ENCODE data around the gene GJB5.

Gene GJB5

DNA sequence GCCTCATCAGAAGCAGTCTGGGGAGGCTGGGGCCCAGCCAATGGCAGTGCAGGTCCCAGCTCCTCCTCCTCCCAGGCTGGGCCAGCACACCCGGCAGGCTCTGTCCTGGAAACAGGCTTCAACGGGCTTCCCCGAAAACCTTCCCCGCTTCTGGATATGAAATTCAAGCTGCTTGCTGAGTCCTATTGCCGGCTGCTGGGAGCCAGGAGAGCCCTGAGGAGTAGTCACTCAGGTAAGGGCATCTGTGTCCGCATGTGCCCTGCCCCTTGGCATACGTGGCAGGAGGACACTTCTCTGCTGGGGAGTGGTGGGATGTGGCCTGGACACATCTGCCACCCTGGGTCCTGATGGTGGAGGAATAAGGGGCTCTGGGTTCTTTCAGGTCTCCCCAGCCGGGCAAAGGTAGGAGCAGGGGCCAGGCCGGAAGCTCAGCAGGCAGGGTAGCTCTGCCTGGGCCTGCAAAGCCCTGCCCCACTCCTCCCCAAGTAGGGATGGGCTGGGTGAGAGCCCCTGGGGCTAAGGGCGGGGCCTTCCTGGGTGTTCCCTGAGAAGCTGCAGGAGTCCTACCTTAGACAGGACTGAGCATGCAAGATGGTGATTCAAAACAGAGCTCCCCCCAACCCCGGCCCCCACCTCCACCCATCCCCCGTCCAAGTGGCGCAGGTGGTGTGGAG, at the start of gene GJB5:
TSS of gene GJB5 (plus strand) at position 84 of the 674 bp plus-strand sequence. CDS start 2,284 bp downstream, outside the sequence.
- H3K4me1 ChIP-seq: no peaks in the 10 kb centered on the region
- H3K36me3 ChIP-seq: no peaks in the 10 kb centered on the region
- DNase-seq: no peak
- no peak within 1 kb of the TSS for H3K4me3 ChIP-seq
- H3K27ac ChIP-seq: no peak within 1 kb of the TSS
- intact Hi-C loops (cut with DNase I; ENCODE audit: low total_unique reads): no loop called here
- TF ChIP-seq, protein P1, sequence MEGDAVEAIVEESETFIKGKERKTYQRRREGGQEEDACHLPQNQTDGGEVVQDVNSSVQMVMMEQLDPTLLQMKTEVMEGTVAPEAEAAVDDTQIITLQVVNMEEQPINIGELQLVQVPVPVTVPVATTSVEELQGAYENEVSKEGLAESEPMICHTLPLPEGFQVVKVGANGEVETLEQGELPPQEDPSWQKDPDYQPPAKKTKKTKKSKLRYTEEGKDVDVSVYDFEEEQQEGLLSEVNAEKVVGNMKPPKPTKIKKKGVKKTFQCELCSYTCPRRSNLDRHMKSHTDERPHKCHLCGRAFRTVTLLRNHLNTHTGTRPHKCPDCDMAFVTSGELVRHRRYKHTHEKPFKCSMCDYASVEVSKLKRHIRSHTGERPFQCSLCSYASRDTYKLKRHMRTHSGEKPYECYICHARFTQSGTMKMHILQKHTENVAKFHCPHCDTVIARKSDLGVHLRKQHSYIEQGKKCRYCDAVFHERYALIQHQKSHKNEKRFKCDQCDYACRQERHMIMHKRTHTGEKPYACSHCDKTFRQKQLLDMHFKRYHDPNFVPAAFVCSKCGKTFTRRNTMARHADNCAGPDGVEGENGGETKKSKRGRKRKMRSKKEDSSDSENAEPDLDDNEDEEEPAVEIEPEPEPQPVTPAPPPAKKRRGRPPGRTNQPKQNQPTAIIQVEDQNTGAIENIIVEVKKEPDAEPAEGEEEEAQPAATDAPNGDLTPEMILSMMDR (IDR thresholded peaks at IDR 0.05): no peak
- H3K27me3 ChIP-seq: peaks cover 0 to 13% of the 10 kb centered on the region in 2 donors
- no peaks in the 10 kb centered on the region for H3K9me3 ChIP-seq

DNA sequence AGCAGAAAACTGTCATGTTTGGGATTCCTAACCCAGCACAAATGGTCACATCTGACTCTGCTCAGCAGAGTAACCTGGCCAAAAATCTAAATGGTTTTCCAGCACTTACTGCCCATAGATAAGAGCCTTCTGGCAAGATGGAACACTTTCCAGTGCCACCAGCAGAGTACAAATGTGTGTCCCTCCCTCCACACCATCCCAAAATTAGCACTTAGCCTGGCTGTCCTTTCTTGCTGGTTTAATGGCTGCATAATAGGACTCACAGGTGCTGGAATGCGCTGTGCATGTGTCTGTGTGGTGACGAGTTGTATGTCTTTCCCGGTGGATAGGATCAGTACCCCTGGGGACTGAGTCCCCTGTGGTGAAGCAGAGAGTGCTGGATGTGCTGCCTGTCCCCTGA, 49.8 kb upstream of the GJB5 start:
- H3K27ac ChIP-seq: no peak overlapping the region
- no peak for DNase-seq
- peaks cover 0 to 23% of the 10 kb centered on the region in 2 donors for H3K27me3 ChIP-seq
- intact Hi-C loops (cut with DNase I; ENCODE audit: low total_unique reads): no loop called here
- H3K9me3 ChIP-seq: no peaks in the 10 kb centered on the region
- no peak overlapping the region for H3K4me3 ChIP-seq
- TF ChIP-seq, protein P1 (IDR thresholded peaks at IDR 0.05): no peak
- H3K4me1 ChIP-seq: no peaks in the 10 kb centered on the region
- no peaks in the 10 kb centered on the region for H3K36me3 ChIP-seq

DNA sequence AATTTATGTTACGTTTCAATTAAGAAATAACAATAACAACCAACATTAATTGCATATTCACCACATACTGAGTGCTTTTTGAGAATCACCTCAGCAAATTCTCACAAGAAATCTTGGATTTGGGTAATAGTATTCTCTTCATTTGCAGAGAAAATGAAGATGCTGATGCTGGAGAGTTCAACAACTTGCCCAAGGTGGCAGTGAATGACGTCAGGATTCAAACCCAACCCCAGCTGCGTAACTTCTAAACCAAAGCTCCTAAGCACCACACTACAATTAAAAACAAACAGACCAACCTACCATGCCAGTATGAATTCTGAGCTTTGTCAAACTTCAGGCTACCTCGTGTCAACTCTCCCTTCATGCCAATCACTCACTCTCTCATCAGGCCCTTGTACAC, 46.7 kb upstream of the GJB5 start:
- Histone ChIP-seq H3K27ac (no peak overlapping the region), H3K9me3 (no peaks in the 10 kb centered on the region), H3K27me3 (peaks cover 0 to 24% of the 10 kb centered on the region in 2 donors), H3K36me3 (no peaks in the 10 kb centered on the region), H3K4me1 (no peaks in the 10 kb centered on the region), H3K4me3 (no peak overlapping the region)
- TF ChIP-seq, protein P1 (IDR thresholded peaks at IDR 0.05): no peak
- DNase-seq: no peak
- intact Hi-C loops (cut with DNase I; ENCODE audit: low total_unique reads): no loop called here

DNA sequence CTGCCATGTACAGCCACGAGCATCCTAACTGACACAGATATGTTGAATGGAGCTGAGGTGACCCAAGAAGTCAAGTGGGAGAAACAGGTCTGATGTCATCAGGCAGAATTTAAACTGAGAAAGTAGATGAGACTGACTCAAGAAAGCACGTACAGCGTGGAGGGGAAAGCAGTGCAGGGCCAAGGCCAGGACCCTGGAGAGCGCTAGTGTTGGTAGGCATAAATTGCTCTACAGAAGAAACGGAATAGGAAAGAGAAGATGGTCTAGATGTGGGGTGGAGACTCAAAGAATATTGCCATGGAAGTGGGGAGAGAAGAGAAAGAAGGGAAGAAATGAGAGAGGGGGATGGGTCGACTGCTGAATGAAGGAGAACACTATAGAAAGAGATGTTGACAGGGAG, 45.3 kb upstream of the GJB5 start:
- Histone ChIP-seq H3K36me3 (no peaks in the 10 kb centered on the region), H3K27me3 (peaks cover 0 to 26% of the 10 kb centered on the region in 2 donors), H3K27ac (no peak overlapping the region), H3K4me1 (no peaks in the 10 kb centered on the region), H3K4me3 (no peak overlapping the region), H3K9me3 (no peaks in the 10 kb centered on the region)
- no peak for DNase-seq
- TF ChIP-seq, protein P1 (IDR thresholded peaks at IDR 0.05): no peak
- intact Hi-C loops (cut with DNase I; ENCODE audit: low total_unique reads): no loop called here

DNA sequence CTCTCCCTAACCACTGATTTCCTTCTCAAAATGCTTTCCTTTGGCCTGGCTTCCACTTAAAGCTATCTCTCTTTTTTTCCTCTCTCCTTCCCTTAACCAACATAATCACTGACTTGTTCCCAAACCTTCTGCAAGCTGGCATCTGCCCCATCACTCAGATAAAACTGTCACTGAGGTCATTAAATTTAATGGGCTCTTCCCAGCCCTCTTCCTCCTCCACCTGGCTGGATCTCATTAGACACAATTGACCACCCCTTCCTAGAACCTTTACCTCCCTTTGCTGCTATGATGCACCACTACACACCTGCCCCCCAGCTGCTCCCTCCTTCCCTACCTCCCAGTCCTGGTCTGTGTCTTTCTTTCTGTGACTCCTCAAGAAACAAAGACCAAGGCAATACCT, 44.0 kb upstream of the GJB5 start:
- no peak overlapping the region for H3K27ac ChIP-seq
- peaks cover 0 to 14% of the 10 kb centered on the region in 2 donors for H3K27me3 ChIP-seq
- H3K4me3 ChIP-seq: no peak overlapping the region
- TF ChIP-seq, protein P1 (IDR thresholded peaks at IDR 0.05): no peak
- DNase-seq: no peak
- no peaks in the 10 kb centered on the region for H3K36me3 ChIP-seq
- H3K9me3 ChIP-seq: no peaks in the 10 kb centered on the region
- intact Hi-C loops (cut with DNase I; ENCODE audit: low total_unique reads): no loop called here
- no peaks in the 10 kb centered on the region for H3K4me1 ChIP-seq
